GM18511 (cell line): ENCODE data around the gene DDX10.

Experiments
- ATAC-seq: cut with Tn5 transposase; IDR thresholded peaks from one replicate; pipeline ENCODE4 v1.9.1; 2021; ENCODE audit warnings: mild to moderate bottlenecking, moderate library complexity; ENCODE audit not compliant: unreplicated experiment

The DDX10 gene

DNA sequence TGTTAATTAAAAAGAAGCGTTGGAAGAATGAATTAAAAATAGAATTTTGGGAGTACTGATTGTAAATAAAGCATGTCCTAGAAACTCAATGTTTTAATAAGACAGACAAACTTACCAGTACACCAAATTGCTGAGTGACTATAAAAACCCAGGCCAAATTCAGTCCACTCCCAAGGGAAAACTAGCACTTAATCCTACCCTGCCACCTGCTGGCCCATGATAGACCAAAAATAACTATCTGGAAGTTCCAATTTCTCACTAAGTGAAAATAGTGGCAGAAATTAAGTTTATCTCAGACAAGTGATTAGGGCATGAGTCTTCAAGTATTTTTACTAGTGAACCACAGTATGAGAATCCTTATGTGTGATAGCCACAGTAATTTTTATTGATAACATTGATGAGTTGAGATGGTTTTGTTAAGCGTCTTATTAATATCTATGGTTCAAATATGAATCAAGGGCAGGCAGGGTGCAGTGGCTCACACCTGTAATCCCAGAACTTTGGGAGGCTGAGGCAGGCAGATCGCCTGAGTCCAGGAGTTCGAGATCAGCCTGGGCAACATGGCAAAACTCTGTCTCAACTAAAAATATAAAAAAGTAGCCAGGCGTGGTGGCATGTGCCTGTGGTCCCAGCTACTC is 9.8 kb upstream of the DDX10 start:
- no peak for ATAC-seq

GRCh38 chr11:108662700-108663099 is 2.2 kb upstream of the DDX10 start:
- peak; percentile 31 for ATAC-seq

DNA sequence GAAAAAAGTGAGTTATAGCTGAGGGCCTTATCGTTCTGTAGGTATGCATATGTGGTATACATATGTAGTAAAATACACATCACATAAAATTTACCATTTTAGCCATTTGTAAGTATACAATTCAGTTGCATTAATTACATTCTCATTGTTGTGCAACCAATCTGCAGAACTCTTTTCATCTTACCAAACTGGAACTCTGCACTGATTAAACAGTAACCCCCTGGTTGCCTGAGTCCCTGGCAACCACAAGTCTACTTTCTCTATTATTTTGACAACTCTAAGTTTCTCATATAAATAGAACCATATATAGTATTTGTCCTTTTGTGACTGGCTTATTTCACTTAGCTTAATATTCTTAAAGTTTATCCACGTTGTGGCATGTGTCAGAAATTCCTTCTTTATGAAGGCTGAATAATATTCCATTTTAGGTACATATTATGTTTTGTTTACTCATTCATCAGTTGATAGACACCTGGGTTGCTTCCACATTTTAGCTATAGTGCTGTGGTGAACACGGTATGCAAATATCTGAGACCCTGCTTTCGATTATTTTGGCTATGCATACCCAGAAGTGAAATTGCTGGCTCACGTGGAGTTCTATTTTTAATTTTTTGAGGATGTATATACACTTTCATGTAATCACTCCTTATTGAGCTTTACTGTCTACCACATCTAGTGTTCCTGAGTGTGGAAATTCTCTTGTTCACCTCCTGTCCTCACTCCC is 1.6 kb upstream of the DDX10 start:
- peak; percentile 58 for ATAC-seq

- ATAC-seq: no peak
These were observed 1.5 kb downstream of the DDX10 start for GRCh38 chr11:108666373-108666772.

DNA sequence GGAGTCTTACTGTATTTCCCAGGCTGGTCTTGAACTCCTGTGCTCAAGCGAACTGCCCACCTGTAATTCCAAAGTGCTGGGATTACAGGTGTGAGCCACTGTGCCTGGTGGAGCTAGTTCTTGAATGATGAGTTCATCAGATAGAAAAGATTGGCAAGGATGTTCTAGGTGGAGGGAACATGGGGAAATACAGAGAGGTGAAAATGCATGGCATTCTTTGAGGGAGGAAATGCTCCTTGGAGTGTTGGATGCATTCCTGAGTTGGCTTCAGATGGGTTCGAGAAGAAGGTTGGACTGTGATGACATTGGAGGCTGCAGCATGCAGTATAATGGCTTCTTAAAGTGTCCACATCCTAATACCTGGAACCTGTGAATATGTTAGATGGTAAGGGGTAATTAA is 4.4 kb downstream of the DDX10 start:
- no peak for ATAC-seq

- no peak for ATAC-seq
These were observed 4.8 kb downstream of the DDX10 start for GRCh38 chr11:108669711-108670110.

DNA sequence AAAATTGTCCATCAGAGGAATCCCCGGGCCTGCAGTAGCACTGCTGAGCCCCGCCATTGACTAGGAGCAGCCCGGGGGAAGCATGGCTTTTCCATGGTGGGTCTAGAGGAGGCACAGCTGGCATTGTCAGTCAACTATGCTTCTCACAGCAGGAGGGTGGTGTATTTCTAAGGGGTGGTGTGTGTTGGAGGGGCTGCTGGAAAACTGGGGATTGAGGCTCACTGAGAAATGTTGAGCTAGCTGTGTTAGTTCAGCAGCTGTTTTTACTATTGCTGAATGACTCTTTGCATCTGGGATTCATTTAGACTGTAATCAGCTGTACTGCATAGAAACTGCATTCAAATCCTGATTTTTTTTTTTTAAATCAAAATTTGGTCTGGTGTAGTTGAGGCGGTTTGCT is 5.6 kb downstream of the DDX10 start:
- no peak for ATAC-seq

DNA sequence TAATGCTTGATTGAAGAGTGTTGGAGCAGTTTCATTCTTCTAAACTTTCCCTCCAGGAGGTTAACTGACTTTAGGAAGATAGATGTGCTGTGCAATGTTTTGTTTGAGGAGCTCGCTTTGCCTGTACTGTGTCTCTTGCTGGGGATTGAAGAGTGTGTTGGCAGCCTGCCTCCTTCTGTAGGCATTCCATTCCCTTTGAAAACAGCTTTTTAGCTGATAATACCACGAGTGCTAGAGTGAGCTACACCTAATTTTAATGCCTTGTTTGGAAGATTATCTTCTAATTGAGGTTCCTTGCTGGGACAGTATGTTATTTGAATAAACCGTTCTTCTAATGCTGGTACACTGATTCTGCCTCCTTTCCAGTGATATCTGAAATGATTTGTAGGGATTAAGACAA is 7.2 kb downstream of the DDX10 start:
- no peak for ATAC-seq

DNA sequence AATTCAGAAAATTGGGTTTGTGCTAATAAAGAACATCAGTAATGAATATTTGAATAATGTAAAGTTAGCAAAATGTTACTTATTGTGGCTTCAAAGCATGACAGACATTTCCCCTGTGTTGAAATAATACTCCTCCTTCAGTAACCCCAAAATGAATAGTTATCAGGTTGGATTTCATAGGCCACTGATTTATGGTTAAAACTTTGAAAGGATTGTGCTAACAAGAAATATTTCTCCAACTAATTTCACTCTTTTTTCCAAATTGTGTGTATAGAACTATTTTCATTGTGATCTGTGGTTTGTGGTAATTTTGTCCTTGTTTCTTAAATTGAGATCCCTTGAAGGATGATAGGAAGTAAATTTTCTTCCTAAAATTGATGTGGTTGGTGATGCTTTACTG is 7.9 kb downstream of the DDX10 start:
- ATAC-seq: no peak

- no peak for ATAC-seq
These were observed 14.2 kb downstream of the DDX10 start for GRCh38 chr11:108679045-108679444.

GRCh38 chr11:108680271-108680670 is 15.4 kb downstream of the DDX10 start:
- ATAC-seq: no peak

DNA sequence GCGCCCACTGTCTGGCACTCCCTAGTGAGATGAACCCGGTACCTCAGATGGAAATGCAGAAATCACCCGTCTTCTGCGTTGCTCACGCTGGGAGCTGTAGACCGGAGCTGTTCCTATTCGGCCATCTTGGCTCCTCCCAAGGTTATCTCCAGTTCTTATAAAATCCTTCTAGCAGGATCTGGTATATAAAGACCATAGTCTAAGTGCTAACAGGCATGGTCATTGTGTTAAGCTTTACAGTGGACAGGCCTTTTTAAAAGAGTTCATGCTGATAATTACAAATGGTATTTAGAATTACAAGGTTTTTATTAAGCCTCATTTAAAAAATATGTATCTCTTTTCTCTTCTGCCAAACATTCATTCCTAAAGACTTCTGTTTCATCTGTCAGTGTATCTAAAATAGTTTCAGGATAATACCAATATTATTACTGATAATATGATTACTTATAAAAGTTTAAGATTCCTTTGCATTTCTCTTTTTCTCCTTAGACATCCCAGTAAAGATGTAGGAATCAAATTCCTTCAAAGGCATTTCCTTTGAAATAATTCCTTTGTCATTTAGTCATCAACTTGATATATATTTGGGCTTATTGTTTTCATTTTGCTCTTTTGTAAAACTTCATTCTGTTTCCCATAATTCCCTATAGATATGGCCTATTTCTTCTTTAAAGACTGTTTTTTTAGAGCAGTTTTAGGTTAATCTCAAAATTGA is 20.7 kb downstream of the DDX10 start:
- ATAC-seq: no peak

DNA sequence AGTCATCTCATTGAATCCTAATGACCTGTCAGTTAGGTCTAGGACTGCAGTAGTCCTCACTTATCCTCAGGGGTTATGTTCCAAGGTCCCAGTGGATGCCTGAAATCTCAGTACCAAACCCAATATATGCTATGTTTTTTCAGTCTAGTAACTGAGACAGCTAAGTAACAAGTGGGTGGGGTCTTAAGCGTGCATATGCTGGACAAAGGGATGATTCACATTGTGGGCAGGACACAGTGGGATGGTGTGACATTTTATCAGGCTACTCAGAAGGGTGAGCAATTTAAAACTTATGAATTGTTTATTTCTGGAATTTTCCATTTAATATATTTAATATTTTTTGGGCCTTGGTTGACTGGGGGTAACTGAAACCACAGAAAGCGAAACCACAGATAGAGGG is 29.0 kb downstream of the DDX10 start:
- no peak for ATAC-seq

DNA sequence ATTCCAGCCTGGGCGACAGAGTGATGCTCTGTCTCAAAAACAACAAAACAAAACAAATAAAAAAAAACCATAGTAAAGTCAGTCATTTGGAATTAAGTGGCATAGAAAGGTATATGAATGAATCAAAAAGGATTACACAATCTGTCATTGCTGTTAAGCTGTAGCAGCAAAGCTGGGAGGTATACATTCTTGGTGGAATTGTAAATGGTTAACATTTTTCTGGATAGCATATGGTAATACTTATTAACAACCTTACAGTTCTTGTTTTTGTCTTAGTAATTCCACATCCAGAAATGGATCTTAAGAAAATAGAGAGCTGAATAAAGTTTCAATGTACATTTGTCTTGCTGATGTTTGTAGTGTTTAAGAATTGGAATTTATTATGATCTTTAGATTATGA is 30.0 kb downstream of the DDX10 start:
- no peak for ATAC-seq

- ATAC-seq: peak; percentile 79
These were observed 33.1 kb downstream of the DDX10 start for GRCh38 chr11:108697872-108698473.

DNA sequence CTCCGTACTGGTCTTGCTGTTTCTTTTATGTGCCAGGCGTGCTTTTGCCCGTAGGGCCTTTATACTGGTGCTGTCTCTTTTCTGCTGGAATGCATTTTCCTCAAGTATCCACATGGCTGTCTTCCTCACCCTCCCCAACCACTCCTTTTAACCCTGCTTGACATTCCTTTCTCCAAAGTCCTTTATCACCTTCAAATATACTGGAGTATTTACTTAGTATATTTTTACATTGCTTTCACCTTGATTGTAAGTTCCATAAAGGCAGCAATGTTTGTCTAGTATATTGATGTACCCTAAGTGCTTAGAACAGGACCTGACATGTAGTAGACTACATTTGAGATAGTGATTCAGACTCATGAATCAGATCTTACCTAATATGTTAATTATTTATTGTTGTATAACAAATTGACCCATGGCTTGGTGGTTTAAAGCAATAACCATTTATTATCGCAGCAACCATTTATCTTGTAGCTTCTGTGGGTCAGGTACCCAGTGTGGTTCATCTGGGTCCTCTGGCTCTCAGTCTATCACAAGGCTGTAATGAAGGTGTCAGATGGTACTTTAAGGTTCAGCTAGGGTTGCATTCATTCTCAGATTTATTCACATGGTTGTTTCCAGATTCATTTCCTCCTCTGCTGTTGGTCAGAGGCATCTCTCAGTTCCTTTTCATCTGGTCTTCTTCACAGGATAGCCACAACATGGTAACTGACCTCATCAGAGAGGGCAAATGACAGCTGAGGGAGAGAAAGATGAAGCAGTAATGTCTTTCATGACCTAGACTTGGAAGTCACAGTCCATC is 34.2 kb downstream of the DDX10 start:
- peak; percentile 82 for ATAC-seq

- no peak for ATAC-seq
These were observed 39.0 kb downstream of the DDX10 start for GRCh38 chr11:108703916-108704315.

DNA sequence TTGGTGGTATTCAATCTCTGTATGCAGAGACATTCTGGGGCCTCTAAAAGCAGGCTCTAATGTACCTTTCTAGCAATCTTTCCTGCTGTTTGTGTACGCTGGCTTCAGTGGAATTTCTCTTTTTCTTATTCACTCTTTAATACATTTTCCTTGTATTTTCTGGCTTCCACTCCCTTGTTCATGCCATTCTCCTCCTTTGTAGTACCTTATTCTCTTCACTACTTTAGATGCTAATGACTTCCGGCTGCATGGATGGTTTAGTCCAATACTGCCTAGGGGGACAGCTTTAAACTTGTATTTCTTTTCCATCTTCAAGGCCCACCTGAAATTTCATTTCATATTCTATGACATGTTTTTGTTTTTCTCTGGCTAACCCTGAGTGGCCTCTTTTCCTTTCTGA is 40.2 kb downstream of the DDX10 start:
- ATAC-seq: no peak

GRCh38 chr11:108708173-108708572 is 43.3 kb downstream of the DDX10 start:
- ATAC-seq: no peak

DNA sequence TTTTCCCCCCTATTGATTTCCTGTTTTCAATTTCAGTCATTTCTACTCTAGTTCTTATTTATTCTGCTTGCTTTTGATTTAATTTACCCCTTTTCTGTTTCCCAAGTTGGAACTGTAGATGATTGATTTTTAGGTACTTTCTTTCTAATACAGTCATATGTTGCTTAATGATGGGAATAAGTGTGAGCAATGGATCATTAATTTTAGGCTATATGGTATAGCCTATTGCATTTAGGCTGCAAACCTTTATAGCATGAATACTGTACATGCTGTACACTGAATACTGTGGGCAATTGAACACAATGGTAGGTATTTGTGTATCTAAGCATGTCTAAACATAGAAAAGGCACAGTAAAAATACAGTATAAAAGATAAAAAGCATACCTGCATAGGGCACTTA is 44.9 kb downstream of the DDX10 start:
- ATAC-seq: no peak
